GM12878 (cell line): Measurements from ENCODE around the gene C1orf52. TPM values are rescaled to one million over a fixed set of nuclear protein-coding genes. Genes with fewer than 3 reads are reported as not detected.

Experiments used
- ATAC-seq: fragments of 200-7000 bp; cut with Tn5 transposase; 3 replicates; pipeline ENCODE4 v1.9.1; 2020; ENCODE audit warnings: mild to moderate bottlenecking, moderate library complexity
- BruUV-seq: library from RNA; stranded (reverse); fragments of 400-500 nt; replicated peaks from 2 replicates; lab custom pipeline; 2021; lab: Mats Ljungman, UMichigan
- CTCF ChIA-PET: fragments of 300-600 bp; sonication (Branson Sonifier 250); formaldehyde crosslinking; extraction: SDS; loops from one replicate; lab custom pipeline; 2021; ENCODE audit warnings: inconsistent platforms; lab: Yijun Ruan, JAX
- POLR2A ChIA-PET: fragments of 350-600 bp; formaldehyde crosslinking; extraction: SDS; loops from one replicate; lab custom pipeline; 2021; ENCODE audit warnings: inconsistent platforms; lab: Charles Lee
- RAD21 ChIA-PET: fragments of 300-600 bp; sonication (Branson Sonifier 250); formaldehyde crosslinking; loops from one replicate; lab custom pipeline; 2023; ENCODE audit warnings: antibody characterized with exemption; ENCODE audit not compliant: unreplicated experiment; lab: Charles Lee
- SMC1A ChIA-PET: fragments of 300-600 bp; sonication (Branson Sonifier 250); formaldehyde crosslinking; loops from one replicate; lab custom pipeline; 2023; ENCODE audit not compliant: unreplicated experiment, uncharacterized antibody; lab: Charles Lee
- DNase-seq: peaks from one replicate; pipeline ENCODE4 v3.0.0-alpha.2; 2011; ENCODE audit warnings: low read depth, low spot score
- FAIRE-seq: peaks from 3 replicates; lab custom pipeline; 2011; peaks lifted over from hg19 to GRCh38; lab: Jason Lieb, UNC
- H2AFZ ChIP-seq: 2 replicates; pipeline ENCODE4 v1.6.0; 2011; ENCODE audit warnings: low read depth, low read length, control low read depth; ENCODE audit not compliant: control insufficient read depth
- H3K27ac ChIP-seq: 2 replicates; pipeline ENCODE4 v1.5.1; 2011; ENCODE audit warnings: control low read depth; ENCODE audit not compliant: control insufficient read depth, insufficient read depth
- H3K27me3 ChIP-seq, 2 experiments: replicated peaks in 1 of 2; 2 replicates each; pipeline versions ENCODE4 v1.6.0 to v1.6.1; 2011; ENCODE audit warnings: low read length in 1 of 2; ENCODE audit not compliant: control insufficient read depth in 2 of 2, insufficient read depth in 2 of 2
- H3K36me3 ChIP-seq, 2 experiments: 2 replicates each; pipeline ENCODE4 v1.5.1; 2011; ENCODE audit warnings: low read length in 1 of 2; ENCODE audit not compliant: control insufficient read depth in 2 of 2, insufficient read depth in 2 of 2
- H3K4me1 ChIP-seq: 2 replicates; pipeline ENCODE4 v1.6.1; 2011; ENCODE audit warnings: mild to moderate bottlenecking, low read length, moderate library complexity, mixed read lengths; ENCODE audit not compliant: control insufficient read depth, insufficient read depth
- H3K4me2 ChIP-seq: 2 replicates; pipeline ENCODE4 v1.6.0; 2011; ENCODE audit warnings: control low read depth; ENCODE audit not compliant: control insufficient read depth, insufficient read depth
- H3K4me3 ChIP-seq: fragments of 200-600 bp; sonication (generic); 2 replicates; pipeline ENCODE4 v1.5.1; 2016
- H3K79me2 ChIP-seq: 2 replicates; pipeline ENCODE4 v1.6.0; 2011; ENCODE audit warnings: low read length; ENCODE audit not compliant: control insufficient read depth, insufficient read depth
- H3K9ac ChIP-seq: 2 replicates; pipeline ENCODE4 v1.8.0; 2011; ENCODE audit warnings: low read length, control low read depth, mixed read lengths; ENCODE audit not compliant: control insufficient read depth, insufficient read depth
- H3K9me3 ChIP-seq: replicated peaks from 3 replicates; pipeline ENCODE4 v1.5.1; 2011; ENCODE audit warnings: mild to moderate bottlenecking, low read length; ENCODE audit not compliant: control insufficient read depth, insufficient read depth
- H4K20me1 ChIP-seq: 2 replicates; pipeline ENCODE4 v1.6.0; 2011; ENCODE audit not compliant: control insufficient read depth, insufficient read depth
- ATF7 ChIP-seq: fragments of 450-650 bp; IDR thresholded peaks from 2 replicates; pipeline ENCODE4 v1.6.1; 2016; ENCODE audit warnings: low read depth, mild to moderate bottlenecking
- NFYB ChIP-seq: IDR thresholded peaks from 2 replicates; pipeline ENCODE4 v1.6.1; 2011; ENCODE audit warnings: low read depth, mild to moderate bottlenecking, low read length, improper control_type of control experiment, moderate library complexity; ENCODE audit not compliant: insufficient read depth
- PAX8 ChIP-seq: fragments of 450-650 bp; IDR thresholded peaks from 2 replicates; pipeline ENCODE4 v1.6.1; 2017; ENCODE audit warnings: mild to moderate bottlenecking, moderate library complexity
- POLR2A ChIP-seq: IDR thresholded peaks from 2 replicates; pipeline ENCODE4 v1.6.1; 2011; ENCODE audit warnings: low read depth, mild to moderate bottlenecking, low read length
- RUNX3 ChIP-seq: IDR thresholded peaks from 2 replicates; pipeline ENCODE4 v1.6.1; 2012; ENCODE audit warnings: low read length, inconsistent platforms
- SP1 ChIP-seq: IDR thresholded peaks from one replicate; pipeline ENCODE4 v1.6.1; 2011; ENCODE audit warnings: low read depth, low read length
- SUPT20H ChIP-seq: IDR thresholded peaks from 2 replicates; pipeline ENCODE4 v1.6.1; 2011; ENCODE audit warnings: low read depth, mild to moderate bottlenecking, low read length, moderate library complexity, borderline replicate concordance; ENCODE audit not compliant: control insufficient read depth
- TCF12 ChIP-seq: IDR thresholded peaks from 2 replicates; pipeline ENCODE4 v1.6.1; 2011; ENCODE audit warnings: low read depth, mild to moderate bottlenecking, low read length
- WGBS: methylation state at CpG from one replicate; pipeline ENCODE4 v1.1.6; 2016; ENCODE audit warnings: low lambda C conversion rate; ENCODE audit not compliant: insufficient replicate concordance, insufficient coverage; ENCODE audit errors: missing lambda C conversion rate; 5-methylcytosine and 5-hydroxymethylcytosine counted together
- in situ Hi-C: fragments of 300-500 bp; cut with MboI; formaldehyde crosslinking; loops from 9 replicates; pipeline ENCODE4 v1.14.3; 2018; ENCODE audit warnings: mixed read lengths
- intact Hi-C: fragments of 100-400 bp; cut with micrococcal nuclease; formaldehyde crosslinking; loops from one replicate; pipeline ENCODE4 v1.14.2; 2022; ENCODE audit not compliant: unreplicated experiment
- polyA plus RNA-seq, 11 experiments: library from polyadenylated mRNA; depleted of rRNA in 4 of 11; unstranded in 6 of 11; stranded (reverse) in 5 of 11; fragments of >200 nt; fragmentation: Nextera tagmentation in 4 of 11; fragmentation: Illumina TruSeq in 1 of 11; extraction: Ambion mirVana in 4 of 11; extraction: Trizol in 1 of 11; gene quantifications; 1 replicate in 1 of 11; 2 replicates in 10 of 11; pipeline versions ENCODE4 v1.2.1 to v1.2.3, GENCODE V29; 2011 to 2016; ENCODE audit warnings: inconsistent platforms in 2 of 11, missing spikeins in 2 of 11, low read depth in 1 of 11
- total RNA-seq, 4 experiments: library from RNA; depleted of rRNA in 3 of 4; stranded (reverse); fragments of >200 nt in 3 of 4; fragmentation: Illumina TruSeq in 1 of 4; extraction: Trizol in 1 of 4; gene quantifications; 2 replicates each; pipeline versions ENCODE4 v1.2.1 to v1.2.3, GENCODE V29; 2013 to 2021
- TF ChIP-seq, protein P1 (sequence below), 3 experiments: IDR thresholded peaks in 2 of 3; conservative IDR thresholded peaks in 1 of 3; 2 replicates each; pipeline ENCODE4 v1.5.1; 2011; ENCODE audit warnings: low read depth in 3 of 3, low read length in 3 of 3, mild to moderate bottlenecking in 3 of 3, control low read depth in 2 of 3, moderate library complexity in 2 of 3, inconsistent platforms in 1 of 3, mixed read lengths in 1 of 3; ENCODE audit not compliant: control insufficient read depth in 2 of 3, insufficient read depth in 1 of 3; ENCODE audit errors: extremely low read depth in 1 of 3

The C1orf52 gene
- total and polyA plus RNA-seq, 10 of the 15 experiments (the other 5 are each of a cell fraction or from before 2014, with no cell fraction given) = 9.4 to 39.5 (median 17.6) TPM

DNA sequence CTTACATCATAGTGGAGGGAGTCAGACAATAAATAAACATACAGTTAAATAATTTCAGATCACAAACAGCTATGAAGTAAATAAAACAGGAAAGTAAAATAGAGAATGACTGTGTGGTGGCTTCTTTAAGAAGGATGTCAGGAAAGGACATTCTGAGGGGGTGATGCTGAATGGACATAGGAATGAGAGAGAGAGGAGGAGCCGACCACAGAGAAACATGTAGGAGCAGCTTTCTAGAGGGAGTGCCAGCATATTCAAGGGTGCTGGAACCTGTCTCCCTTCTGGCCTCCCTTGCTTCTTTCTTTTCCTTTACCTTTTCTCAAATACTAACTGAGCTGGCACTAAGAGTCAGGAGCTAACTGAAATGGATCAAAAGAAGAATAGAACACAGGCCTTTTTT is 37.5 kb upstream of the C1orf52 start:
- SMC1A ChIA-PET = interaction anchor here (0.6 to 1.3 kb wide), 3 partner anchors 16 to 128 kb away, joined by 3 to 9 read pairs (median 3); partner anchors contain the start of gene BCL10
- H2AFZ ChIP-seq = no peak overlapping the region
- H3K36me3 ChIP-seq = no peaks in the 10 kb centered on the region
- ATAC-seq (no peak), FAIRE-seq (no peak), DNase-seq (no peak)
- no peak overlapping the region for H3K4me2 ChIP-seq
- H3K27ac ChIP-seq = no peak overlapping the region
- in situ Hi-C loops (no loop called here), intact Hi-C loops (no loop called here)
- H3K9me3 ChIP-seq = no peaks in the 10 kb centered on the region
- no peak overlapping the region for H3K9ac ChIP-seq
- no peak for TF ChIP-seq NFYB
- TF ChIP-seq SP1 = no peak
- no peak for TF ChIP-seq SUPT20H
- TF ChIP-seq, protein P1, sequence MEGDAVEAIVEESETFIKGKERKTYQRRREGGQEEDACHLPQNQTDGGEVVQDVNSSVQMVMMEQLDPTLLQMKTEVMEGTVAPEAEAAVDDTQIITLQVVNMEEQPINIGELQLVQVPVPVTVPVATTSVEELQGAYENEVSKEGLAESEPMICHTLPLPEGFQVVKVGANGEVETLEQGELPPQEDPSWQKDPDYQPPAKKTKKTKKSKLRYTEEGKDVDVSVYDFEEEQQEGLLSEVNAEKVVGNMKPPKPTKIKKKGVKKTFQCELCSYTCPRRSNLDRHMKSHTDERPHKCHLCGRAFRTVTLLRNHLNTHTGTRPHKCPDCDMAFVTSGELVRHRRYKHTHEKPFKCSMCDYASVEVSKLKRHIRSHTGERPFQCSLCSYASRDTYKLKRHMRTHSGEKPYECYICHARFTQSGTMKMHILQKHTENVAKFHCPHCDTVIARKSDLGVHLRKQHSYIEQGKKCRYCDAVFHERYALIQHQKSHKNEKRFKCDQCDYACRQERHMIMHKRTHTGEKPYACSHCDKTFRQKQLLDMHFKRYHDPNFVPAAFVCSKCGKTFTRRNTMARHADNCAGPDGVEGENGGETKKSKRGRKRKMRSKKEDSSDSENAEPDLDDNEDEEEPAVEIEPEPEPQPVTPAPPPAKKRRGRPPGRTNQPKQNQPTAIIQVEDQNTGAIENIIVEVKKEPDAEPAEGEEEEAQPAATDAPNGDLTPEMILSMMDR (IDR thresholded peaks at IDR 0.05 in 2 of 3, conservative IDR thresholded peaks at IDR 0.05 in 1 of 3; ENCODE audit: control insufficient read depth in 2 of 3, extremely low read depth in 1 of 3, insufficient read depth in 1 of 3, low read depth in 3 of 3, low read length in 3 of 3) = no peak
- no peak for TF ChIP-seq PAX8
- TF ChIP-seq POLR2A = no peak
- TF ChIP-seq ATF7 = no peak
- no peak for TF ChIP-seq TCF12
- TF ChIP-seq RUNX3 = no peak
- 91% methylated on average over 1 of the region's 1 CpG for WGBS
- RAD21 ChIA-PET = interaction anchor here (1.3 kb wide), 1 partner anchor 352 kb away, joined by 3 read pairs; no protein-coding TSS in a partner anchor
- BruUV-seq = no TSS peak
- no peaks in the 10 kb centered on the region for H3K79me2 ChIP-seq
- H3K4me1 ChIP-seq = peaks cover 6% of the 10 kb centered on the region
- POLR2A ChIA-PET = interaction anchor here (1.8 kb wide), 1 partner anchor 20 kb away, joined by 11 read pairs; the partner anchor contains the start of gene BCL10
- CTCF ChIA-PET = interaction anchor here (0.9 to 3.4 kb wide), 5 partner anchors 11 to 723 kb away, joined by 3 to 13 read pairs (median 3); partner anchors contain the start of genes BCL10, C1orf52 and CTBS
- no peaks in the 10 kb centered on the region for H3K27me3 ChIP-seq
- no peak overlapping the region for H3K4me3 ChIP-seq
- H4K20me1 ChIP-seq = no peaks in the 10 kb centered on the region
